NCI-H82 treated with DMSO at 0.1 percent for 48 hours (cell line): ENCODE measurements around the gene SLC25A22.

ENCODE experiments used
- DNase-seq: peaks from one replicate; lab custom pipeline; 2025; ENCODE audit not compliant: unreplicated experiment; lab: John Stamatoyannopoulos, UW

Gene SLC25A22

GRCh38 chr11:791658-792534 is 6.2 kb downstream of the SLC25A22 start:
- no peak for DNase-seq

- DNase-seq = no peak
Measured at GRCh38 chr11:790721-791564, 7.1 kb downstream of the SLC25A22 start.

DNA sequence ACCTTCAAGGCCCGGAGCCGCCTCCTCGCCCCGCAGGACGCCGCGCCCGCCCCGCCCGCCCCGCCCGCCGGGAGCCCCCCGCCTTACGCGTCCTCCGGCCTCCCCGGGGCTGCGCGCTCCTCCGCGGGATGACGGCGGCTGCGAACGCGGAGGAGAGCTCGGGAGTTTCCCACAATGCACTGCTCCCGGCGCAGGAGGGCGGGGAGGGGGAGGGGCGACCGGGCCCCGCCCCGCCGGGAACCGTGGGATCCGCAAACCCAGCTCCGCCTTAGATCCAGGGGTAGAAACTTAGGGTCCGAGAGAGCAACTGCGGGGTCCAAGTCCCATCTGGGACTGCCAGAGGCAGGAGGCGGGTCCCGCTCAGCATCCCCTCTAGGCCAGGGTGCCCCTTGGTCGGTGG is 8.1 kb downstream of the SLC25A22 start, which contains the start of gene CEND1:
Gene CEND1, minus strand, starts transcription at position 148 of the 400 bp plus-strand sequence. CDS start 1,514 bp downstream, outside the sequence.
- no peak for DNase-seq

GRCh38 chr11:788953-789940 is 8.8 kb downstream of the SLC25A22 start:
- no peak for DNase-seq

GRCh38 chr11:788009-788640 is 10.0 kb downstream of the SLC25A22 start:
- DNase-seq = no peak

DNA sequence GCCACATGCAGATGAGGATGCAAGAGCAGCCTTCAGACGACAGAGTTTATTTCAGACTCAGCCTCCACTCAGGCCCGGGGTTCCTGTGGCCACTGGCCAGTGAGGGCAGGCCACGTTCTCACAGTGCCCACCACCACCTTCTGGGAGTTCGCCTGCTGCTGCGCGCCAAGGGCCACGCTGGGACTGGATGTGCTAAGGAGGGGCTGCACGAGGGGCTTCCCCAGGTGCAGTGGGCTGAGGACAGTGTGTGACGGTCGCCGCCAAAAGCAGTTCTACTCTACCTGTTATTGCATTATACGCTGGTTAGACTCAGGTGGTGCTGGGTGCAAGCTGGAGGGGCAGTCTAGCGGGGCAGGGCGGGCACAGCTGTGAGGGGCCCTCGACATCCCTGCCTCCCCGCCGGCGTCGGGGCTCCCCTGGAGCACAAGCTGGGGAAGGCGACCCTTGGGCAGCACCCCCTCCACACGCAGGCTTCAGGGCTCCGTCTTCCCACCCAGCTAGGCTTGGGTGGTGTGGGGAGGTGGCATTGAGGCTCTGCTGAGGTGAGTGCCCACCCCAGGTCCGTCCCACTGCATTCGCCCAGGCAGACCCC is 10.9 kb downstream of the SLC25A22 start:
- no peak for DNase-seq

GRCh38 chr11:786235-787083 is 11.6 kb downstream of the SLC25A22 start:
- no peak for DNase-seq

- peak; percentile 73 for DNase-seq
Measured at GRCh38 chr11:783581-784015, 14.5 kb downstream of the SLC25A22 start.

DNA sequence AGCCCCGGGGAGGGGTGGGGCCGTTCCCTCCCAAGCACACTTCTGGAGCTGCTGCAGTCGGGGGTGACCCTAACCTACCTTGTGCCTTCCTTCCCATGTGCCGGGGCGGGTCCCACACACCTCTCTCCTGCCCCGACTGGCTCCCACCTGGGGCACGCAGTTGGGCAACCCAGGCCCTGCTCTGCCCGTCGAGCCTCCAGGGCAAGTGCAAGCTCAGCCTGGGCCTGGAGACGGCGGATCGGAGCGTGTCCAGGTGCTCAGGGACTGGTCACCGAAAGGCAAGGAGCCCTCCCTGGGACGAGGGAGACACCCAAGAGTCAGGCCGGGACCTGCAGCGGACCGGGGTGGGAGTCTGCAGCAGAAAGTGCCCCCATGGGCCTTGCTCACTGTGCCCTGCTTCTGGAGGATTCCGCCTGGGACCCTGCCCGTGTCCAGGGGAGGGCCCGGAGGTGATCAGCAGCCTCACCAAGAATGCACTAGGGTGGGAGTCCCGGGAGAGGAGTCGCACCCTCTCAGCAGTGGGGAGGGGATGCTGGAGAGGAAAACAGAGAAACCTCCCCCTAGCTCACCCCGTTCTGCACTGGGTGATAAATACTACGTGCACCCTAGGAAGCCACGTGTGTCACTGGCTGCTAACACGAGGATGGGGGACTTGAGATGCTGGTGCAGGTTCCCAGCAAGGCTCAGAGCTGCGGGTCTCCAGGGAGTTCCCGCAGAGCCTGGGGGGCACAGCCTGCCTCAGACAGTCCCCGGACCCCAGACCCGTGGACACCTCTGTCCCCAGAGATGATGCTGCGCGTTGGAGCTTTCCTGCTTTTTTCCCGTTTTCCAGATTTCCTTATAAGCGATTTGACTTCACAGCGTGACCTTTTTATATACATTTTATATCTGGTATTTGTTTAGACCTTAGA is 15.6 kb downstream of the SLC25A22 start:
- no peak for DNase-seq

GRCh38 chr11:779955-780532 is 18.0 kb downstream of the SLC25A22 start:
- no peak for DNase-seq

- DNase-seq = no peak
Measured at GRCh38 chr11:778976-779954, 18.8 kb downstream of the SLC25A22 start.

DNA sequence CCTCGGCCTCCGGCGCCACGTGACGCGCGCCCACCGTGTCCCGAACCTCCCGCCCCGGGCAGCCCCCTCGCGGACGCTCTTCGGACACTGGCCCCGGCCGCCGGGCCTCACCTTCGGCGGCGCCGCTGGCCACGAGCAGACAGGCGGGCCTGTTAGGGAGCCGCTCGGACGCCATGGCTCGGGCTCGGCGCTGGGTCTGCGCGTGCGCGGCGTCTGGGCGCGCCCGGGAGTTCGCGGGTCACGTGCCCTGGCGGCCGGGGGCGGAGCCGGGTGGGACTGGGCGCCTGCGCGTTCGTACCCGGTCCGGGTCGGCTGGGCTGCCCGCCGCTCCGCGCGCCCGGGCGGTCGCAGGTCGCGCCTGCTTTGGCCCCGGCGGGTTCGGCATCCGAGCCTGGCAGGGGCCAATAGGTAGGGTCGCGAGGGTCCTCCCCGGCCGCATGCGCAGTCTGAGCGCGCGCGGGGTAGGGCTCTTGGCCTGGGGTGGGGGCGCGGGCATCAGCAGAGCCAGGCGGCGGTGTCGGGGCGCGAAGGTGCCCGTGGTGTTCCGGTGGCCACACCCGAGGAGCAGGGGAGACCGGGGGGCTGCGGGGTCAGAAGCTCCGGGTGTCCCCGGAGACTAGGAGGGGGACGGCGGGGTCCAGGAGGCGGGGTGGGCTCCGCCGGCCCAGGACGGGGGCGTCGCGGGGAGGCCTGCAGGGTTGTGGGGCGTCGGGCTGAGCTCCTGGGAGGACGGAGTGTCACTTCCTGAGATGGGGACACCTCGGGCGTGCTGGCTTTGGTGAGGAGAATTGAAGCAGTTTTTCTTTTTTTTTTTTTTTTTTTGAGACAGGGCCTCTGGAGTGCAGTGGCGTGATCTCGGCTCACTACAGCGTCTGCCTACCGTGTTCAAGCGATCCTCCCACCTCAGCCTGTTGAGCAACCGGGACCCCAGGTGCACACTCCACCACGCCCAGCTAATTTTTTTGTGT is 20.5 kb downstream of the SLC25A22 start, which contains the start of gene GATD1:
Gene GATD1, minus strand, starts transcription at position 200 of the 968 bp plus-strand sequence. Its CDS starts 25 bp downstream, at position 175.
- peak; percentile 28 for DNase-seq

DNA sequence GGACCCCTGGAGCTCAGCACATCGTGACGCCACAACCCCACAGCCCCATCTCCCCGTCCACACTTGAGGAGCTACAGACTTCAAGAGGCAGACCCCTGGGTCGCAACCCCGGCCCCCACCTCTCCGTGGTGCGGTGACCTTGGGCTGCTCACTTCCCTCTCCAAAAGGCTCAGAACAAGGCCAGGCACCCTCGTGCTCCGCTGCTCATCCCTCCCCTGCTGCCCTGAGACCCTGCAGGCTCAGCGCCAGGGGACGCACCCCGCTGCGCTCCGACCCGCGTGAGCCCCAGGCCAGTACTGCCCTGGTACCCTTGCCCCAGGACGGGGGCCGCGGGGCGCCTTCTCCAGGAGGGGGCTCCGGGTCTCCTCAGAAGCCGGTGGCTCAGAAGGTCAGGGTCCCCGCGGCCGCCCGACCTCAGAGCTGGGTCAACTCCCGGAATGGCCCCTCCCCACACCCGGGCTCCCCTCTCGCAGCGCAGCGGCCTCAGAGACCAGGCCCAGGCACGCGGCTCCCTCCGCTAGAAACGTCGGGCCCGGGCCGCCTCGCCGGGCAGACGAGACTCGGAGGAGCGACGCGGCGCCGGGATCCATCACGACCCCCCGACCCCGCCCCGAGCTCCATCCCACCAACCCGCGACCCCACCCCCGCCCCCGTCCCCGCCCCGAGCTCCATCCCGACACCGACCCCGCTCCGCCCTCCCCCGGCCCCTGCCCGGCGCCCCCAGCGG is 21.4 kb downstream of the SLC25A22 start:
- no peak for DNase-seq

GRCh38 chr11:776263-776560 is 21.9 kb downstream of the SLC25A22 start:
- no peak for DNase-seq
